Measurements from ENCODE around the gene ARHGAP18. TPM values are rescaled to one million over a fixed set of nuclear protein-coding genes. Genes with fewer than 3 reads are reported as not detected.
A peak's percentile ranks its signal among the peaks of the same experiment; 100 is the strongest.

ARHGAP18 gene
- total and polyA plus RNA-seq, 2 donors, result 4.9 to 39.5 TPM

GRCh38 chr6:129608886-129609537 lies 101.0 kb downstream of the ARHGAP18 start:
- 75% methylated on average over 3 of the region's 3 CpGs for WGBS
- Histone ChIP-seq H3K27ac (ENCODE audit: low read depth) (no peak overlapping the region), H3K36me3 (ENCODE audit: insufficient read depth) (peaks cover 1% of the 10 kb centered on the region), H3K4me3 (ENCODE audit: low read depth, low read length) (no peak overlapping the region), H3K4me1 (ENCODE audit: insufficient read depth) (no peaks in the 10 kb centered on the region)
- DNase-seq (ENCODE audit: extremely low spot score), result no peak

- Histone ChIP-seq H3K36me3 (ENCODE audit: insufficient read depth) (peaks cover 1% of the 10 kb centered on the region), H3K4me1 (ENCODE audit: insufficient read depth) (no peaks in the 10 kb centered on the region), H3K4me3 (ENCODE audit: low read depth, low read length) (no peak overlapping the region), H3K27ac (ENCODE audit: low read depth) (no peak overlapping the region)
- no peak for DNase-seq (ENCODE audit: extremely low spot score)
- WGBS, result 65% methylated on average over 6 of the region's 6 CpGs
These were observed 102.3 kb downstream of the ARHGAP18 start for GRCh38 chr6:129607581-129608186.

- H3K4me1 ChIP-seq (ENCODE audit: insufficient read depth), result no peaks in the 10 kb centered on the region
- WGBS, result 83% methylated on average over 5 of the region's 5 CpGs
- no peak for DNase-seq (ENCODE audit: extremely low spot score)
- no peak overlapping the region for H3K4me3 ChIP-seq (ENCODE audit: low read depth, low read length)
- peaks cover 1% of the 10 kb centered on the region for H3K36me3 ChIP-seq (ENCODE audit: insufficient read depth)
- H3K27ac ChIP-seq (ENCODE audit: low read depth), result no peak overlapping the region
These were observed 103.3 kb downstream of the ARHGAP18 start for GRCh38 chr6:129606664-129607063.

GRCh38 chr6:129605967-129606366 lies 104.0 kb downstream of the ARHGAP18 start:
- no peaks in the 10 kb centered on the region for H3K4me1 ChIP-seq (ENCODE audit: insufficient read depth)
- no peak for DNase-seq (ENCODE audit: extremely low spot score)
- WGBS, result 84% methylated on average over 7 of the region's 7 CpGs
- H3K4me3 ChIP-seq (ENCODE audit: low read depth, low read length), result no peak overlapping the region
- H3K36me3 ChIP-seq (ENCODE audit: insufficient read depth), result peaks cover under 1% of the 10 kb centered on the region
- H3K27ac ChIP-seq (ENCODE audit: low read depth), result no peak overlapping the region

GRCh38 chr6:129605095-129605494 lies 104.9 kb downstream of the ARHGAP18 start:
- no peak overlapping the region for H3K27ac ChIP-seq (ENCODE audit: low read depth)
- H3K4me1 ChIP-seq (ENCODE audit: insufficient read depth), result no peaks in the 10 kb centered on the region
- H3K4me3 ChIP-seq (ENCODE audit: low read depth, low read length), result no peak overlapping the region
- WGBS, result 55% methylated on average over 1 of the region's 1 CpG
- no peak for DNase-seq (ENCODE audit: extremely low spot score)
- H3K36me3 ChIP-seq (ENCODE audit: insufficient read depth), result no peaks in the 10 kb centered on the region

GRCh38 chr6:129604321-129604720 lies 105.7 kb downstream of the ARHGAP18 start:
- no peaks in the 10 kb centered on the region for H3K4me1 ChIP-seq (ENCODE audit: insufficient read depth)
- 96% methylated on average over 4 of the region's 4 CpGs for whole genome bisulfite sequencing
- no peak overlapping the region for H3K4me3 ChIP-seq (ENCODE audit: low read depth, low read length)

GRCh38 chr6:129603741-129604140 lies 106.2 kb downstream of the ARHGAP18 start:
- Histone ChIP-seq H3K4me3 (ENCODE audit: low read depth, low read length) (no peak overlapping the region), H3K36me3 (ENCODE audit: insufficient read depth) (no peaks in the 10 kb centered on the region), H3K4me1 (ENCODE audit: insufficient read depth) (no peaks in the 10 kb centered on the region), H3K27ac (ENCODE audit: low read depth) (no peak overlapping the region)
- 87% methylated on average over 2 of the region's 2 CpGs for WGBS
- DNase-seq (ENCODE audit: extremely low spot score), result no peak

More at GRCh38 chr6:129604321-129604720, 105.7 kb downstream of the ARHGAP18 start:
- no peaks in the 10 kb centered on the region for H3K36me3 ChIP-seq (ENCODE audit: insufficient read depth)
- DNase-seq (ENCODE audit: extremely low spot score), result no peak
- no peak overlapping the region for H3K27ac ChIP-seq (ENCODE audit: low read depth)

- Histone ChIP-seq H3K4me1 (ENCODE audit: insufficient read depth) (no peaks in the 10 kb centered on the region), H3K4me3 (ENCODE audit: low read depth, low read length) (no peak overlapping the region), H3K27ac (ENCODE audit: low read depth) (no peak overlapping the region), H3K36me3 (ENCODE audit: insufficient read depth) (no peaks in the 10 kb centered on the region)
- 95% methylated on average over 3 of the region's 3 CpGs for WGBS
- DNase-seq (ENCODE audit: extremely low spot score), result no peak
These were observed 108.7 kb downstream of the ARHGAP18 start for GRCh38 chr6:129601323-129601722.

GRCh38 chr6:129599467-129599866 lies 110.5 kb downstream of the ARHGAP18 start:
- WGBS, result 87% methylated on average over 5 of the region's 5 CpGs
- no peaks in the 10 kb centered on the region for H3K36me3 ChIP-seq (ENCODE audit: insufficient read depth)
- no peaks in the 10 kb centered on the region for H3K4me1 ChIP-seq (ENCODE audit: insufficient read depth)
- no peak for DNase-seq (ENCODE audit: extremely low spot score)
- no peak overlapping the region for H3K27ac ChIP-seq (ENCODE audit: low read depth)
- no peak overlapping the region for H3K4me3 ChIP-seq (ENCODE audit: low read depth, low read length)

GRCh38 chr6:129598244-129599187 lies 111.5 kb downstream of the ARHGAP18 start:
- Histone ChIP-seq H3K36me3 (ENCODE audit: insufficient read depth) (no peaks in the 10 kb centered on the region), H3K4me3 (ENCODE audit: low read depth, low read length) (no peak overlapping the region), H3K27ac (ENCODE audit: low read depth) (no peak overlapping the region), H3K4me1 (ENCODE audit: insufficient read depth) (no peaks in the 10 kb centered on the region)
- 51% methylated on average over 6 of the region's 6 CpGs for WGBS
- DNase-seq (ENCODE audit: extremely low spot score), result peak; percentile 61

- WGBS, result 90% methylated on average over 5 of the region's 5 CpGs
These were observed 112.8 kb downstream of the ARHGAP18 start for GRCh38 chr6:129597023-129597713.

GRCh38 chr6:129596522-129596921 lies 113.5 kb downstream of the ARHGAP18 start:
- Histone ChIP-seq H3K36me3 (ENCODE audit: insufficient read depth) (no peaks in the 10 kb centered on the region), H3K4me1 (ENCODE audit: insufficient read depth) (no peaks in the 10 kb centered on the region), H3K4me3 (ENCODE audit: low read depth, low read length) (no peak overlapping the region), H3K27ac (ENCODE audit: low read depth) (no peak overlapping the region)
- 72% methylated on average over 1 of the region's 1 CpG for WGBS
- no peak for DNase-seq (ENCODE audit: extremely low spot score)

More at GRCh38 chr6:129597023-129597713, 112.8 kb downstream of the ARHGAP18 start:
- Histone ChIP-seq H3K27ac (ENCODE audit: low read depth) (no peak overlapping the region), H3K4me1 (ENCODE audit: insufficient read depth) (no peaks in the 10 kb centered on the region), H3K4me3 (ENCODE audit: low read depth, low read length) (no peak overlapping the region), H3K36me3 (ENCODE audit: insufficient read depth) (no peaks in the 10 kb centered on the region)
- DNase-seq (ENCODE audit: extremely low spot score), result no peak

- Histone ChIP-seq H3K4me1 (ENCODE audit: insufficient read depth) (no peaks in the 10 kb centered on the region), H3K27ac (ENCODE audit: low read depth) (no peak overlapping the region), H3K4me3 (ENCODE audit: low read depth, low read length) (no peak overlapping the region), H3K36me3 (ENCODE audit: insufficient read depth) (no peaks in the 10 kb centered on the region)
- no peak for DNase-seq (ENCODE audit: extremely low spot score)
- WGBS, result 76% methylated on average over 3 of the region's 3 CpGs
These were observed 116.8 kb downstream of the ARHGAP18 start for GRCh38 chr6:129593233-129593564.
